Amniotic stem cell (primary cell): ENCODE measurements around the gene GGT1.
A peak's percentile ranks its signal among the peaks of the same experiment; 100 is the strongest.
"Not testable (repeated sequence)": the region's sequence is repeated elsewhere in the genome, so short reads cannot be mapped to it uniquely, and the experiment has no call there.

Experiments used
- DNase-seq: peaks from one replicate; lab custom pipeline; 2025; lab: John Stamatoyannopoulos, UW

GGT1 gene

DNA sequence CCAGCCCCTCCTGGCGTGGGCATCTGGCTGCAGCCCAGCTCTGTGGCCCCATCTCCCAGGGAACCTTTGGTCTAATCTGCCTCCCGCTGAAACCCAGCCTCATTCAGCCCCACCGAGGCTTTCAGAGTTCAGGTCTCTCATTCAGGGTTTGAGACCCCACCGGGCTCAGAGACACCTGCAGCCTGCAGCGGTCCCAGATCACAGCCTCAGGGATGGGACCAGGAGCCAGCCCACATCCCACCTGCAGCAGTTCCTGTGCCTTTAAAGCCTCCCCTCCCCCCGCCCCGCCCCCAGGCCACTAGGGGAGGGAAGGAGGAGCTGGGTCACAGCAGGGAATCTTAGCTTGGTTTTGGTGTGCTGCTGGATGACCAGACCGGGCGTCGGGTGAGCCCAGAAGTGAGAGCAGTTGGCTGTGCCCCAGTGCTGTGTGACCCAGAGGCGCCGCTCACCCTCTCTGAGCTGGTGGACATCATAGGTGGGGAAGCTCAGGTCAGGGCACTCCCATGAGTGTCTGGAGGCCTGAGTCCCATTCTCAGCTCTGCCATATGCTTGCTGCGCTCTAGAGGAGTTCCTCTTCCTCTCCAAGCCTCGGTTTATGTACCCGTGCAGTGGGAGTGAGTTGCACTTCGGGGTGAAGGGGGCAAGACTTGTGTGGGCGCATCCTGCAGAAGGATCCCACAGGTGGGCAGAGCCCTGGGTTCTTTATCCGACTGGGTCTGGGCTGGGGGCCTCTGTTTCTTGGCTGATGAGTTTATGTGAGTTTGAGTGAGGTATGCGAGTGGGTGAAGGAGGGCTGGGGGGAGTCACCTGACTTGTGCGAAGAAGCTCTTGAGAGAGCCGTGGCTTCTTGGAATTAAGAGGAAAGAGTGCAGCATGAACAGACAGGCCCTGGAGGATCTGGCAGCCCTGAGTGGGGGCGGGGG, at the start of gene GGT1:
TSS of gene GGT1 (plus strand) at position 347 of the 923 bp plus-strand sequence. CDS start 7,889 bp downstream, outside the sequence.
- DNase-seq = not testable (repeated sequence)

DNA sequence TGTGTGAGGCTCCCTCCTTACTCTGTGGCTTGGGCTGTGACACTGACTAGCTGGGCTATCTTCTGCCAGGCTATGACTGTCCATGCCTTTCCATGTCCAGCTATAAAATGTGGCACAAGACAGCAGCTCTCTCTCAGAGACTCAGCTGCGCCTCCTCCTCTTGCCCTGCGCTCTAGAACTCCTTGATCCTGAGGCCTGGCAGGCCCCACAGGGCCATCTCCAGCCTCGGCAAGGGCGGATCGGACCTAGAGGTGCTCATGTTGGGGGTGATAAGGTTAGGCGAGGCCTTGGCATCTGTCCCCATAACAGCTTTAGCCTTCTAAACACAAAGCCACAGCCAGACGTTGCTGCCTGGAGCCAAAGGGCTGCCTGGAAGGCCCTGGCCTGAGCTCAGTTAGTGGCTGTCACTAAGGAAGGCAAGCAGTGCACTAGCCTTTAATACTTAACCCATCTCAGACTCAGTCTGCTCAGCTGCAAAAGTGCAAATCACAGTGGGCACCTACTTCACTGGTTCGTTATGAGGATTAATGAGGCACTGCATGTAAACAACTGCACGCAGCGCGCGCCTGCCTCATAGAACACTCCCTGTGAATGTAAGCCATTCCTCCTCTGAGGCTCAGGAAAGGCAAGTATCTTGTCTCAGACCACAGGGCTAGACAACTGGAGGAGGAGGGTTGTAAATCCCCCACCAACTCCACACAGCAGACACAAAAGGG, 49.2 kb upstream of the GGT1 start:
- no peak for DNase-seq

DNA sequence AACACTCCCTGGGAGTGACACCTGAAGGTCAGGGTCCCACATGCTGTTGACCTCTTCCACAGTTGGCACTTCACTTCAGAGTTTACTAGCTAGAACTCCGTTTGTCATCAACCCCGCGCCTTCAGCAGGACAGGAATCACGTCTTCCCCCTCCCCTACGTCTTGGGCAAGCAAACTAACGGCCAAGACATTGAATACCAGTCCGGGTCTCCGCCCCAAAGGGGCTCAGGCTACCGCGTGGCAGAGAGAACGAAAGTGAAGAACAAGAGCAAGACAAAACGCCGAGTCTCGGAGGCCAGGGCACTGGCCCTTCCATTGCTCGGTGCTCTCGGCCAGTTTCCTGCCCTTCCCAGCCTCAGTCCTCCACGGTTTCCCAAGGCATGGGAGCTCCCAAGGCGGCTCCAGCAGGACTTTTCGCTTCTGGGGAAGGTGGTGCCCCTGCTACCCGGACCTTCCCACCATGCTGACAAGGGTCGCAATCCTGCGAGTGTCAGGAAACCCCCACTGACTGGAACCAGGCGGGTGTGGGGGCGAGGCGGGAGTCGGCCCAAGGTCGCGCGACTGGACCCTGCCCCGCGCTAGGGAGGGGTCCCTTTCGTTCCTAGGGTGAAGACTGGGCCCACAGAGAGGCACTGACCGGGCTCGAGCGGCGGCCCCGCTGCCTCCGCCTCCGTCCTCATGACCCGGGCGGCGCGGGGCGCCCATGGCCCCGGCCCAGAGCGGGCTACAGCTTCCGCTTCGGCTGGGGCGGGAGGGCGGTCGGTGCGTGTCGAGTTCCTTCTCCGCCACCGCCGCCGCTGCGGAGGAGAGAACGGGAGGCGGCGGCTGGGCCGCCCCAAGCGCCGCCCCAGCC, 48.5 kb upstream of the GGT1 start, which contains the start of gene GUCD1:
TSS of gene GUCD1 (minus strand) at position 826 of the 852 bp plus-strand sequence. CDS start at position 679, 147 bp downstream.
- no peak for DNase-seq

DNA sequence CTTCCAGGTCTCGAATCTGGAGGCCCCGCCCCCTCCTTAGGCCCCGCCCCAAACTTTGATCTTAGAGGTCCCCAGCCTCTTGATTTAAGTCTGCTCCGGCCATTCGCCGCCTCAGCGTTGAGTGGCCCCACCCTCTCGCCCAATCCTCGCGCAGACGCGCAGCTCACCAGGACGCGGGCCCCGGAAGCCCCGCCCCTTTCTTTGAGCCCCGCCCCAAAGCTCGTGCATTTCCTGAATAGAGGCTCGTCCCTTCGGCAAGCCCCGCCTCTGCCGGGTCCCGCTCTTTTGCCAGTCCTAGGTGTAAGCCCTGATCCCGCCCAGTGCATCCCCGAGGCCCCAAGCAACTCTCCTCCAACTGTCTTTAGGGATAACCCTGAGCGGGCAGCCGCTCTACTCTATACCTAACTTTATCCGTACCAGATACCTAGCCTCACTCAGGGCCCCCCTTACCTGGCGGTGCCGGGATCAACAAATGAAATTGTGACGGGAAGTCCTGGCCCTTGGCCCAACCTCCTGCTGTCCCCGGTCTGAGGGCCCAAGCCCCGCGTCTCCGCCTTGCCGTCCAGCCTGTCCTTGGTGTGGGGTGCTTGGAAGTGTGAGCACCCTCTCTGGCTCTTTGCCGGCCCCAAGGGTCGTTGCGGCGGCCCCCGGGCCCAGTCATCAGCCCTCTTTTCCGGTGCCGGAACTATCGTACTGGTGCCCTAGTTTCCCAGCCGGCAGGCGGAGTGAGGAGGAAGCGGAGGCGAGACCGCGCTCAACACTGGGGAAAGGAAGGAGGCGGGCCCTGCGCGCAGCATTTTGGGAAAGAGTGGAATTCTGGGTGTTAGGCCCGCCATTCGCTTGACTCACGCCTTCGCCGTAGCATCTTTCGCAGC, 47.6 kb upstream of the GGT1 start, which contains the start of gene SNRPD3:
TSS of gene SNRPD3 (plus strand) at position 835 of the 875 bp plus-strand sequence. CDS start 1,676 bp downstream, outside the sequence.
- DNase-seq = peak; percentile 98

DNA sequence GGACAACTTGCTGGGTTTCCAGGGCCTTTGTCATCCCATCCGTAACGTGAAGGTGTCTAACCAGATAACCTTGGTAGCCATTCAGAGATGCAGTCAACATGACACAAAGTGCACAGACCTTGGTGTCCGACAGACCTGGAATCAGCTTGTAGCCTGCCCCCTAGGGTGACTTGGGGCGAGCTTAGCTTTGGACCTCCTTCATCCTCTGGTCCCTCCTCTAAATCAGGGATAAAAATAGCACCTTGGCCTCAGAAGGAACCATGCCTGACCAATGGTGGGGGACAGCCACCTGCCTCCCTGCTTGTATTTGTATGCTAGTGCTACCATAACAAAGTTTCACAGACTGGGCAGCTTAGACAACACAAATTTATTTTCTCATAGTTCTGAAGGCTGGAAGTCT, 43.5 kb upstream of the GGT1 start:
- no peak for DNase-seq

DNA sequence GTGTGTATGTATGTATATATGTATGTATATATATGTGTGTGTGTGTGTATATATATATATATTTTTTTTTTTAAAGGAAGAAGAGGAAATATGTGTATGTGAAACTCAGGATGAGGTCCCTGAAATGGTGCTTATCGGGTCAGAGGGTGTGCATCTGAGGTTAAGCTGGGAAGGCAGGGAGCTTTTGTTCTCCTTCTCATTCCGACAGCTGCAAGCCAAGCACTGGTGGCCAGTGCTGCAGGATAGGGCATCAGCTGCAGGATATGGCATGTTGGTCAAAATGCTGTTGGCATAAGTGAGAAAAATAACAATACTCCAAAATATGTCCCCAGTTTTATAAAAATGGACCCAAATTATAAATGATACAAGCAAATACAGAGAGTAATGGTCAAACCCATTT, 39.7 kb upstream of the GGT1 start:
- no peak for DNase-seq

DNA sequence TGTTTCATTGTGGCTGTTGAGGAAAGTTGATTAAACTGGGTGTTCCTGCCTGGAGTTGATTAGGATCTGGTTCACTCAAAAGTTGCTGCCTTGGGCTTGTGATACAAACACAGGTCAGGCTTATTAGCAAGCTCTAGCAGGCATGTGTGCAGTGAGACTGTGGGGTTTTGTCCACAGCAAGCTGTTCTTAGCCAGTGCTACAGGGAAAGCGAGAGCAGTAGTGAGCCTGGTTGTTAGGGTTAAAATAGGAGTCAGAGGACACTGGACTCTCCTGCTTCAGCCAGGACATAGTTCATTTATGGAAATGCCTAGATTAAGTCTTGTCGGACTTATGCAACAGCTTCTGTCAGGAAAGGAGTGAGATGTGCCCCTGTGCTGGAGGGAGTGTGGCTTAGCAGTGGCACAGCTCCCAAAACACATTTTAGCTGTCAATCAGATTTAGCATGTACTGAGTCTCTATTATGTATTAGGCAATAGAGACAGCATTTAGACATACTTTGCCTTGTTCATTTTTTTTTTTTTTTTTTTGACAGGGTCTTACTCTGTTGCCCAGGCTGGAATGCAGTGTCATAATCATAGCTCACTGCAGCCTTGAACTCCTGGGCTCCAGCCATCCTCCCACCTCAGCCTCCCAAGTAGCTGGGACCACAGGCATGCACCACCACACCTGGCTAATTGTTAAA, 38.5 kb upstream of the GGT1 start:
- no peak for DNase-seq

DNA sequence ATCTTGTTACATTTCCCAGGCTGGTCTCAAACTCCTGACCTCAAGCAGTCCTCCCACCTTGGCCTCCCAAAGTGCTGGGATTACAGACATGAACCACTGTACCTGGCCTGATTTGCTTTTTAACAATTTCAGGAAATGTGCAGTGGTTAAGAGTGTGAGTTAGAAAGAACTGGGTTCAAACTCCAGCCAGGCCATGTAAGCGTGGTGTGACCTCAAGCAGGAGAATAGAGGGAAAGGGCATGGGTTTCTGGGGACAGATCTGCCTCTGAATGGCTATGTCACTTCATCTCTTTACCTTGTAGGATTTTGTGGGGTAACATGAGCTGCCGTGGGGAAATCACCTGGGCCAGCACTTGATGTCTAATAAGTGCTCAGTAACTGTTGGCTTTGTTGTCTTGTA, 37.9 kb upstream of the GGT1 start:
- no peak for DNase-seq

- no peak for DNase-seq
These were observed 36.0 kb upstream of the GGT1 start for GRCh38 chr22:24566899-24567511.

GRCh38 chr22:24567668-24568067, 35.3 kb upstream of the GGT1 start:
- DNase-seq = no peak

- DNase-seq = no peak
These were observed 31.7 kb upstream of the GGT1 start for GRCh38 chr22:24571266-24571665.

DNA sequence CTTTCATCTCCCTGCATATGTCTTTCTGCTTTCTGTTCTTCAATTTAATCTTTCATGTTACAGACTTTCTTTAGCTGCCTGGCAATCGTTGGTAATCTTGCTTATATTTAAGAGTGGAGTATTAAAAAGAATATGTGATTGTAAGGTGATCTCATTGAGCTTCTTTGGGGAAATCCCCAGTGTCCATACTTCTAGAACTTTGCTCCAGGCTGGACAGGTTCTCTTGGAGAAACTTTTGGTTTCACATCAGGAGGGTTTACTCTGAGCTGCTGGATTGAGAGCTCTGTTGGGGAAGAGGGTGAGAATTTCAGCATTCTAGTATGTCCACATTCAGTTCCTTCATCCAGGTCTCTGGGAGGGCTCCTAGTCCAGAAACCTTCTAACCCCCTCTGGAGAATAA, 26.2 kb upstream of the GGT1 start:
- no peak for DNase-seq

DNA sequence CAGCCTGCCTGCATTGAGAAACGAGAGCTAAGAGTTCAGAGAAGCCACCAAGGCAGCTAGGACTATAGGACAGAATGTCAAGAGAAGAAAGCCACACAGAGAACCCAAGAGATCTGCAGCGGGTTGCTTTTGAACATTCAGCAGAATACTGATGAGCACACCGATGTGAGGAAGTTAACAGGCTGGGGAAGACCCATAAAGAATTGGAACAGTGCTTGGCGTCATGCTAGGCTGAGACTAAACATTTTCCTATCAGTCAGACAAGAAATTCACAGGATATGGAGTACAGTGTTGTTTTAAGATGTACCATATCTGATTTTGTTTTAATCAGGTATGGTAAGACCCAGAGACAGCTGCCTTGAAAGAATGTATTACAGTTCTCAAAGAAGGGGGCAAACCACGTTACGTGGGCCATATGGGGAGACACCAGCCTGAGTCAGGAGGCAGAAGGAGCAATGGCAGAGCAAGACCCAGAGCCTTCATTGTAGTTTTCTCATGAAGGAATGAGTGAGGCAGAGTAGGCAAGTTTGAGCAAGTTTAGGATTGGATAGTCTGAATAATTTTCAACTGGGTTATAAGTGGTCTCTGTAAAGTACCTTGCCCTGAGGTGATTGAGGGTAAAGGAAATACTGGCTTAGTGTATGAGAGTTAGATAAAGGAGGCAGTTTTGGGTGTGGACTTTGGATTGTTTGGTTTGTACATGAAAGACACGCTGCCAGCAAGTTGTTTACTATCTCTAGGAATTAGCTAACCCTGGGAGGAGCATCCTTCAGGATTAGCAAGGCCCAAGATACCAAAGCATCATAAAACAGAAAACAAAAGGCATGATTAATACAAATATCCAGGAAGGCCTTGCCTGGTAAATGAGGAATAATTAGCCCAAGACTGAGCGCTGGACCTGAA, 24.4 kb upstream of the GGT1 start:
- DNase-seq = no peak

- DNase-seq = no peak
These were observed 23.8 kb upstream of the GGT1 start for GRCh38 chr22:24579258-24579601.

DNA sequence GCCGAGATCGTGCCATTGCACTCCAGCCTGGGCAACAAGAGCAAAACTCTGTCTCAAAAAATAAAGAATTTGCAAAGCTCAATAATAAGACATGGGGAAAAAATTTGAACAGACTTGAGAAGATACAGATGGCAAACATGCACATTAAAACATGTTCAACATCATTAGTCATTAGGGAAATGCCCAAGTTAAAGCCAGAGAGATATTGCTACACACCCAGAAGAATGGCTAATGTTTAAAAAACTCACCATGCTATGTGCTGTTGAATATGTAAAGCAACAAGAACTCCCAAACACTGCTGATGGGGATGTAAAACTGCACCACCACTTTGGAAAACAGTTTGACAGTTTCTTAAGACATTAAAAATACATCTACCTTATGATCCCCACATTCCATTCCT, 22.7 kb upstream of the GGT1 start:
- peak; percentile 65 for DNase-seq

- DNase-seq = no peak
These were observed 20.8 kb upstream of the GGT1 start for GRCh38 chr22:24582056-24582814.

- DNase-seq = no peak
These were observed 19.5 kb upstream of the GGT1 start for GRCh38 chr22:24583221-24584165.
